NOMO-1 treated with DMSO at 0.1 percent for 48 hours (cell line): ENCODE data around the gene HDAC7.
A peak's percentile ranks its signal among the peaks of the same experiment; 100 is the strongest.

Experiments
- DNase-seq: peaks from one replicate; lab custom pipeline; 2025; ENCODE audit not compliant: unreplicated experiment; lab: John Stamatoyannopoulos, UW

The HDAC7 gene

DNA sequence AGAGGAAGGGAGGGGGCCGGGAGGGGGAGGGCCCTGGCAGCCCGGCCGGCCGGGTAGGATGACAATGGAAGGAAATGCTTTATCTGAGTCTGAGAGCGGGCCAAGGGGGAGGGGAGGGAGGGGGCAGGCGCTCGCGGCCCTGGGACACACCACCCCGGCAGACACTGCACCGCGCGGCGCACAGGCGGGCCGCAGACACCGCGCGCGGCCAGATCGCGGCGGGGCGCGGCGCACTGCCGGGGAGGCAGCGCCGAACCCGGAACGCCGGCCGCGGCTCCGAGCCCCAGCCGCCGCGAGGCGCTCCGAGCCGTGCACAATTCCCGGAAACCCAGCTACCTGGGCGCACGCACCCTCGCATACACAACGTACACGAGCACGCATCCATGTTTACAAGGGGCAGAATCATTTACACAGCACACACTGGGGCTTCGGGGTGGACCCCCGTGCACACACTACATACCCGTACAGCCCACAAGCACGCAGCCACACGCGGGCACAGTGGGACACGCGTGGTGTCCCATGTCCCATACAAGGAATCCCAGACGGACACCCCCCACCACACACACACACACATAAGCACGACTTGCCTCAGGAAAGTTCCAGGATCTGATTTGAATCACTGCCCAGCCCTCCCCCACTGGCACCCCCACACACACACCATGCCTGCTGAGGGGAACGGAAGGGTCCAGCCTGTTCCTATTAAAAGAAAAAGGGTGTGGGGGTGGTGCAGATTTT is at the start of gene HDAC7:
HDAC7 (minus strand) TSS at position 8 of the 735 bp plus-strand sequence. CDS start 118 bp downstream, outside the sequence.
- DNase-seq = peak; percentile 39

DNA sequence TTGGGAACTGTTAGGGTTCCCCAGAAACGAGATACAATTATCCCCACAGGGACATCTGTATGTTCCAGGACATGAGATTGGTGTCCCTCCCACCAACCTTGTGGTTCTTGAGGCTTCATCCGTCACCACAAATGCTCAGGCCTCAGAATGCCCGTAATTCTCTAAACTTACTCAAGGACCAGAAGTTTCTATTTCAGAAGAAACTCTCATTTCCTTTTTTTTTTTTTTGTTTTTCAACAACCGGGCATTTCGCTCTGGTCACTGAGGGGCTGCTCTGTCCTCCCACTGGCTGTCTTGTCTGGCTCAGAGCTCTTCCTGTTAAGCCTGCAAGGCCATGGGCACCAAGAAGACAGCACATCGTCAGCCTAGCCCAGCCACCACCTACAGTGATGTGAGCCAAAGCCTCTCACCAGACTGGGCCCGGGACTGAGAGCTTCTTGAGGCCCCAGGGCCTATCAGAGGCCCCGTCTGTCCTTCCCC is 48.9 kb upstream of the HDAC7 start:
- DNase-seq = peak; percentile 83

DNA sequence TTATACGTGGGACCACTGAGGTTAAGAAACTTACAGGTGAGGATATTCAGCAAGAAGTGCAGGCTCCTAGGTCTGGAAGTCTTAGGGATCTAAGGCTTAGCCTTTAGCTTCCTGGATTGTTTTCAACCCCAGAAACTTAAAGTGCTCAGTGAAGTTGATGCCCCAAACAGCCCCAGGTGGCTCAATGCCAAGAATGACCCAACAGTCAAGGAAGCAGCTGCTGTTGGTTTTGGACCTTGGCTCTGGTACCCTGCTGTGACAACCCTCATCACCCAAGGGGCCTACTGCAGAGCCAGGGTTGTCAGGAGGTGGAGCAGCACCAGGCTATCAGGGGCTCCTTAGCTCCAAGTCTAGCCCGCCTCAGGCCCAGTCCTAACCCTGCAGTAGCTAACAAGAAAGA is 48.3 kb upstream of the HDAC7 start:
- DNase-seq = no peak

DNA sequence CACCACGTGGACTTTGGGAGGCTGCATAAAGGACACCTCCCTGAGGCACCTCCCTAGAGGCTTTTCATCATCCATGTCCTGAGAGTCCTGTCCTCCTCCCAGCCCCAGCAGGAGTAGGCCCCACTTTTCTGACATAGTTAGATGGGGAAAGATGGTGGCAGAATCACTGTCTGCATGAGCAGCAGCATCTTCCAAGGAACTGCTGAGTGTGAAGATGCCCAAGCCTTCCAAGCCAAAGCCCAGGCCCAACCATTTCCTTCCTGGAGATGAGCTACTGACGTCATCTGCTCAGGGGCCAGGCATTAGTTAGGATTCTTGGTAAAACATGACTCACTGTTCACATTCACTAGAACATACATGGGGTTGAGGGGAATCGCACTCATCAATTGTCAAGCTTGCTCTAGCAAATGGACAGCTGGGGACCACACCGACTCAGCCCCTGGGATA is 47.8 kb upstream of the HDAC7 start:
- DNase-seq = no peak

DNA sequence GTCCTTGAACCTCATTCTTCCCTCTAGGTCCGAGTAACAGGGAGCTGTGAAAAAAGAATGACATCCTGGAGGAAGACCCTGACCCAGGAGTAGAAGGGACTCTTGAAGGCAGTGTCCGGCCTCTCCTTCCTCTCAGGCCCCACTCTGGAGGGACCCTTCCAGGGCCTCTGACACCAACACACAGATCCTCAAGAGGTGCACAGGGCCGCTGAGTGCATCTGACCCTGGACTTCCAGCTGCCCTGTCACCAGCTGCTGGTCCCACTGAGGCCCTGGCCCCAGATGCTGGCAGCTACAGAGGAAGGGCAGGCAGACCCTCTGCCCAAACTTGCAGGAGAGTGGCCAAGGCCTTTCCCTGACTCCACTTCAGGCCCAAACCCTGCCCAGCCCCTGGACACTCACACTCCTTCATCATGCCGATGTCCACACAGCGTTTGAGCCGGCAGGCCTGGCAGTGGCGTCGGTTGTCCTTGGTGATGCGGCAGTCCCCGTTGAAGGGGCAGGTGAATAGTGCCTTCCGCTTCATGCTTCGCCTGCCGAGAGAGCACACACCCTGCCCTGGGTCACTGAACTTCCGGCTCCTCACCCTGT is 45.0 kb upstream of the HDAC7 start:
- no peak for DNase-seq

DNA sequence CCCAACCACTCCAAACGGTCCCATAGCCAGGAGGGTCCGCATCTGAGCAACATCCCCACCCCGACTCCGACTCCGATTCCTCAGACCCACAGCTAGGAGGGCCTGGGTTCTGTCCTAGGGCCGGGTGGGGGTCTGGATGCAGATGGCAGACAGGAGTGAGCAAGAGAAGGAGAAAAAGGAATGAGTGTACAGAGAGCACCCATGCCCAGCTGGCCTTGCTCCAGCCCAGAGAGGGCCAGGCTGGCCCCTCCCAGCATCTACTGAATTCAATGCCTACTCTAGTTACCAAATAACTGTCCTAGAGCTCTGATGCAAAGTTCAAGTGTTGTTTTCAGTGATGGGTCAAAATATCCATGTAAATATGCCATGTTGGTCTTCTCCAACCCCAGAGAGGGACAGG is 44.3 kb upstream of the HDAC7 start:
- no peak for DNase-seq

DNA sequence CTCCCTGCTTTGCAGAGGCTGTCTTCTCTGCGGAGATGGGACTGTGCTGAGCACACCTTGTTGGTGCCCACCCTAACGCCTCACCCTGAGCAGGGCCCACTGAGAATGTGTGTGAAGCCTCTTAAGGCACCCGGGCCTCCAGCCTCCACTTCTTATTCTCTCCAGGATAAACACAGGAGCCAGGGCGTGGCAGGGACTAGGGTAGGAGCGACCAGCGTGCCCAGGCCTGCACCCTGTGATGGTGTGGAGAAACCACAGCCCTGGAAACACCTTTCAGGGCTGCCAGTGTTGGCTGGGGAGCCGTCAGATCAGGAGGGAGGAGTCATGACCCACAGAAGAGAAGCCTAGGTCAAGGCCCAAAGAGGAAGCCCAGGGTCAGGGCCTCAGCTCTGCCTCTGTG is 43.8 kb upstream of the HDAC7 start:
- no peak for DNase-seq

DNA sequence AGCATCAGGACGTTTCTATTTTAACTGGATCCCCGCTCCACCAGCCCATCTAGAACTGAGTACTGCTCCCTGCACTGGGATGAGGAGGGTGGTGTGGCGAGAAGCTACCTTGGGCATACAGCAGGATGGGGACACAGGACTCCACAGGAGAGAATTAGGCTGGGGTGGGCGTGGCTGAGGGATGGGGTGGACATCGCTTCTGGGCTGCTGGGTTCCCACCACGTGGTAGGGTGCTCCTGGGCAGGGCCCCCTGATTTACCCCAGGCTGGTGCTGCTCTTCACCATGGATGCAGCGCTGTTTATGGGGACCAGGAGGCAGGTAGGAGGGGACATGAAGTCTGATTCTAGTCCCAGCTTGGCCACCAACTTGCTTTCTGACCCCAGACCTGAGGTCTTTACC is 43.2 kb upstream of the HDAC7 start:
- DNase-seq = no peak

DNA sequence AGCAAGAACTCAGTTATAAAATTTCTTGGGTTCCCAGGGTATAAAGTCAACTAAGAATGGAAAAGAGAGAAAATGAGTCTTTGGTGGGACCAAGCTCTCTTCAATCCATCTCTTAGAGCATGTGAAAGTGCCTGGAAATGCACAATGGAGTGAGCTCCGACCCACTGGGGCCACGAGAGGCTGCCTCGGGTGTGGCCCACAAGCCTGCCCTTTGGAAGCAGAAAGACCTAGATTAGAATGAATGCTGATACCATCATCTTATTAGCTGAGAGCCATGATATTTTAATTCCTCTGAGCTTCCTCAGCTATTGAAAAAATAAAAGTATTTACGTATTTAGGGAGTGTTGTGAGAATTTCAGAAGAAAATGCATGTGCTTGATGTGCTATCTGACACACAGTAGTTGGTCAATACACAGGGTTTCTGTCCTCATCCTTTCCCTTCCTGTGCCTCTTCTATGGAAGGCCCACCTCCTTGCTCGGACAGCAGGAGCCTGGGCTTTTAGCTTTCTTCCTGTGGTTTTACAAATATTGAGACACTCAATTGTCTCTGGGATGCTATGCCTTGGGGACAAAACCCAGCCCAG is 42.6 kb upstream of the HDAC7 start:
- DNase-seq = no peak

DNA sequence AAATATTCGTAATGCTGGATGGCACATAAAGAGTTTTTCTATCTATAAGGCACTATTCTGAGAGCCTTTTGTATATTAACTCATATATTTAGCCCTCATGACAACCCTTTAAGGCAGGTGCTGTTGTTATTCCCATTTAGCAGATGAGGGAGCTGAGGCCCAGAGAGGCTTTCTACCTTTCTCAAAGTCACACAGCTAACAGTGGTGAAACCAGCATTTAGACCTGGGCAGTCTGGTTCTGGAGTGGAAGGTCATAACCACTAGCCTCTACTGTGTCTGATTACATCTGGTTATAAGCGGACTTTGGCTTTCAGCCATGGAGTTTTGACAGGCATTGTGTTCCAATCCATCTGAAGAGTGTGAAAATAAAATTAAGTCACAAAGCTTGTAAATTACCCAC is 41.2 kb upstream of the HDAC7 start:
- no peak for DNase-seq

DNA sequence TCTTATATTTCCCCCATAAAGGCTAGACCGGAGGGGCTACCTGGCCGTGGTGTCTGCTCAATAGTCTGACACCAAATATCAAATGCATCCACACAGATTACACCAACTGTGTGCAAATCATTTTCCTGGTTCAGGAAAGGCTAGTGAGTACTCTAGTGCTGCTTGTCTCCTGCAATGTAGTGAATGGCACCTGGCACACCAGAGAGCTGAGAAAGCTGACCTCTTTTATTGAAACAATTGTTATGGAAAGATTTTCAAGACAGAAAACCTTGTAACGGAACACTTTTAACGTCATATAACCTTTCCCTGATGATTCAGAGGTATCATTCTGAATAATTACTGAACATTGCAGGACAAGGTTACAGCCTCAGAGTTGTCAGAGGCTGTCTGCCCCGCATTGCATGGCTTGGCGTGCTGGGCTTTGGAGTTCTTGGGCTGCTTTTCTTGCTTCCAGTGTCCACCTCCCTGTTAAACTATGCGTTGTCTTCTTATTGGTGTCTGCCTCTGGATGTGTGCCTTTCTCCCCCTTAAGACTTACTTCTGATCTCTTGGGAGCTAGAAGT is 40.7 kb upstream of the HDAC7 start:
- no peak for DNase-seq

DNA sequence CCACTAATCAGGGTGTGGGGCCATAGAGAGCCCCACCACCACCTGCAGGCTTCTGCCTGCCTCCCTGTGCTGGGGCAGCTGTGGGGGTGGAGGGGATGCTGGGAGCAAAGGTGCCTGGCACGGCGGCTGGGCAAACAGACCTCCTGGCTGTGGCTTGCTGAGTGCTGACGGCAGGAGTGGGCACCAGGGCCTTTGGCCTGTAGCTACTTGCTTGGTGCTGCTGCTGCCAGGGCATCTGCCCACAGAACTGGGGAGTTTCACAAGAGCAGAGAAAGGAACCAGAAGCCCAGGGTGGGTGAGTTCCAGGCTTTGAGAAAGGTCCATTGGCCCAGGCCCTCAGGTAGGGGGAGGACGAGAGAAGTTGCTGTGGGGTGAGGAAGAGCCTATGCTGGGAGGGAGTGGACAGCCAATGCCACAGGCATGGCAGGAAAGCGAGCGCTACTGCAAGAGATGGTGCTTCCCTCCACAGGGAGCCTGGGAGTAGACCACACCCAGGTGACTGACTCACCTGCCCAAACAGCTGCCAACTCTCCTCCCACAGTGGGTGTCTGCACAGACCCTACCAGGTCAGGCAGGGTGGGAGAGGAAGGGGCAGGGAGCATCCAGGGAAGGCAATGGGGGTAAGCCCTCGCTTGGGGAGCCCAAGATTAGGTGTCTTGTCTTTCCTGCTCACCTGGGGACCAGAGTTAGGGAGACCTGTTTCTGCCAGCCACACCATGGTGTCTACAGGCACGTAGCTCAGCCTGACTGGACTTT is 39.0 kb upstream of the HDAC7 start:
- DNase-seq = no peak

DNA sequence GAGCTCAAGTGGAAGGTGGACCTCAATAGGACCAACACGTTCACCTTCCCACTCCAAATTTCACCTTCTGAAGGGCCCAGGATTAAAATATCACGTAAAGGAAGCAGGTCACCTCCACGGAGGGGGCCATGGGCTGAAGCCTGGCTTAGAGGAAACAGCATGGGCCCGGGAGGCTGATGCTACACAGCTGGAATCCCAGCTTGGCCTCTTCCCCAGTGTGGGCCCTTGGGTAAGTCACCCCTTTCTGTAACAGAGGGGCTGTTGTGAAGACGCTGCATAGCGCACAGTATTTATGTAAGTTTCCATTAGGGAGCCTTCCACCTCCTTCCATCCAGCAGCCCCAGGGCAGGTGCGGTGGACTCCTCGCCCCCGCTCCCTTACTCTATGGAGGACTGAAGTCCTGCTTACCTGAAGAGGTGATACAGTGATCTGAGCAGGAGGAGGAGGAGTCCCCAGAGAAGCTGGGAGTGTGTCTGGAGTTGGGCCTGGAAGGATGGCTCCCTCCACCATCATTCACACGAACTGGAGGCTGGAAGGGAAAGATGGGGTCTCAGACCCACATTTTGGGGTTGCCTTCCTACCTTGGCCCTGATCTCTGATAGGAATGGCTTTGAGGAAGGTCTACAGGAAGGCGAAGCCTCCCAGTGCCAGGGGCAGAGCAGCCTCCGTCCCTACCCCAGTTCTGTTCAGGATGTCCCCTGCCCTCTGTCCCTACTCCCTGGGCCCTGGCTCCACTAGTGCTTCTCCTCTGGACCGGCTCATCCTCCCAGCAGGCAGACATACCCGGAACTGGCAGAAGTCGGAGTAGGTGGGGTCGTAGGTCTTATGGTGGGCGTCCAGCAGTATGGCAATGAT is 37.2 kb upstream of the HDAC7 start:
- DNase-seq = no peak

DNA sequence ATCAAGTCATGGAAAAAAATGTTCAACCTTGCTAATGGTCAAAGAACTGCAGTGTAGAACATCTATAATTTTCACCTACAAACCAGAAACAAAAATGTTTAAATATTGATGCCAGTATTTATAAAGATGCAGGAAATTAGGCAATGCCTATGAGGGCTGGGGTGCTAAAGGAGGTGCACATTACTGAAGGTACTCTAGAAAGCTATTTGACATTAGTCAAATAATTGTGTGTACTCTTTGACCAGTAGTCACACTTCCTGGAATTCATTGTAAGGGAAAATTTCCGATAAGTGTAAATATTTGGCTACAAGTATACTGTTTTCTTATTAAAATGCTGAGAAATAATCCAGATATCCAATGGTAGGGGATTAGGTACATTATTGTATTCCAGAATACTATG is 36.4 kb upstream of the HDAC7 start:
- no peak for DNase-seq

DNA sequence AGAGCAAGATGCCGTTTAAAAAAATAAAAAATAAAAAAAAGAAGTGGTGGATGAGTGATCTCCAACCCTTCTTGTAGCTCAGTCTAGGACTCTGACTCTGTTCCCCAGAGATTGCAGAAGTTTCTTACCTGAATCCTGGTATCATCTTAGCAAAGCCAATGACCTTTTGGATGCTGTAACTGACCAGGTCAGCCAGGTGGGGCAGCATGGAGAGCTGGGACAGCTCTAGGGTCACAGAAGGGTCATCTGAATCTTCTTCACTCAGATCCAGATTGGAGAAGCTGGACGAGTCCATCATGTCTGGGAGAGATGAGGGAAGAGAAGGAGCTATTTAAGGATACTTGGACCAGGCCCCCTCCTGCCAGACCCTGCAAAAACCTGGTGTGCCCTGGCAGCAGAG is 35.8 kb upstream of the HDAC7 start:
- DNase-seq = no peak

DNA sequence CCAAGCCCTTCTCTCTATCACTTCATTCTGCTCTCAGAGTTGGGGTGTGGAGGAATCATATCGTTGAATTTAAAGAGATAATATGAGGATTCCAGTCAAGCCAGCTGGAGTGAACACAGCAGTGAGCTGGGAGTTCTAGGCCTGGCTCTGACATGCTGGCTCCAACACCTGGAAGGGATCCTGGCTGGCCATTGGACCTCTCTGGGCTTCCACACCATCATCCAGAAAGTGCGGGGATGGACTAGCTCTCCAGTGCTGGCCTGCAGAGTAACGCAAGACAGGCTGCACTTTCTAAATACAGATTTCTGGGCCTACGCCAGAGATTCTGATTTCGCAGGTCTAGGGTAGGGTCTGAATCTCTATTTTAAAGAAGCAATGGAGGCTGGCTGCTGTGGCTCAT is 34.8 kb upstream of the HDAC7 start:
- no peak for DNase-seq

DNA sequence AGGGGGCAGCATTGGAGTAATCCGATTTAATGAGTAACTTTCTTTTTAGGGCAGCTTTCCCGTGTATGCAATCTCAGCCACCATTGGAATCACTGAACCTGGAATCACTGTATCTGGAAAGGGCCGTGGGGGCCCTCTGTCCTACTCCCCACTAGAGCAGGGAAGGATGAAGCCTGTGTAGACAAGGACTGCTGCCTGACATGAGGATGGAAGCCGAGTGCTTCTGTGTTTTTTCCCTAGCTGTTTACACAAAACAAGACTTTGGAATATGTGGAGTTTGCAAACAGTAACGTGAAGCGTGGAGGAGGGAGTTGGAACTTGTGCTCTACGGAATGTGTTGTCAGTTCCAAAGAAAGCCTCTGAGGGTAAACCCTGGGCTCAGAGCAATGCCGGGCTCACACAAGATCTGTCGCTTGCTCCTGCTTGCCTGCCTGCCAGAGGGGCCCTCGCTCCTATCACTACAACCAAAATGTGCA is 32.4 kb upstream of the HDAC7 start:
- no peak for DNase-seq

DNA sequence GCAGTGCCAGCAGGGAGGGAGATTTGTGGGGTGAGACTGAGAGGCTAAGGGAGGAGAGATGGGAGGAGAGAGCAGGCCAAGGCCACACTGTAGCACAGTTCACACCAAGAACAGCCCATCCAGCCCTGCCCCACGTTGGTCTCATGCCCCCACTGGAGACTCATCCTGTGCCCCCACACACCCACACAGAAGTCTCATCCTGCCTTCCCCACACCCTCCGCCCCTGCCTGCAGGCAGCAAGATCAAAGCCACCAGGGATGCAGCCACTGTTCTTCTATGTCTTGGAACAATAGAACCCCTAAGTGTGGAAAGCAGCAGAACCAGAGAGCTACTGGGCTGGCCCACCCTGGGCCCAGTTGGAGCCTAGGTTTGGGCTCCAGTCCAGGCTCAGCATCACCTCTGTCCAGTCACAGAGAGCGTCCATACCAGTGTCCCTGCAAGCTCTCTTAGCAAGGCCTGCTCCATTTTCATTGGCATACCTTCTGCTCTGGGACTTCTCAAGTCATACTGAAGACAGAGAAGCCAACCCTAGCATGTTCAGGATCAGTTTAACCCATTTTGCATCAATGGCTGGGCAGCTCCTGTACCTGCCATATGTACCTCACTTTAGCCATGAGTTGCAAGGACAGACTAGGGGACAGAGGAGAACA is 31.7 kb upstream of the HDAC7 start:
- no peak for DNase-seq

DNA sequence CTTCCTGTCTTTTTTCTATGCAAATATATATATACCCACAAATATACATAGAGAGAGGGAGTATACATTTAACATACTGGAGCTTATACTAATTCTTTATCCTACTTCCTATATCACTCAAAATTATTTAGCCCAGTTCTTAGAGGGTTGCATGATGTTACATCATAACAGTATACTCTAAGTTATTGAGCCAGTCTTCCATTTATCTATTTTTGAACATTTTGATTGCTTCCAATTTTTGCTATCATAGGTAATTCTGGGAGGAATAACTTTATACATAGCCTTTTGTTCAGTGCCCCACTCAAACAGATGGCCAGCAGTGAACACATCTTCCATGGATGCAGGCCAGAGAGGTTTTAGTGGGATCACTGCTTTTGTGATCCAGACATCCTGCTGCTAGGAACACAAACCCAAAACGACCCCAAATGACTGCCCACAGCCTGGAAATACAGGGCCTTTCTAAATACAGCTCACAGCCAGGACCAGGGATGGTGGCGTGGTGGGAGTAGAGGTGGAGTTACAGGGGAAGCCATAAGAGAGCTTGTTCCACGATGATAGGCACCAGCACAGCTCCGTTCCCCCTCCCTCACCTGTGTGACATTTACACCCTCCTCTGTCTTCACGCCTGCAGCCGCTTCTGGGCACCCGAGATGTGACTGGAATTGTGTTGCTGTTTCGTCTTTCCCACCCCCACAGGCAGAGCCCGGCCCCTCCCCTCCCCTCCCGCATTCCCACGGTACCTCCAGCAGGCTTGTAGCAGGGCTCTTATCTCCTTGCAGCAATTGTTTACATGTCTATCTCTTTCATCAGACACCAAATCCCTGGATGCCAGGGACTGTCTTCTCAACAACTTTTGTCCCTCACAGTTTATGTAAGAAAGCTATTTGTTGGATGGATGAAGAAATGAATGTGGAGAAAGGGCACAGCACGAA is 30.7 kb upstream of the HDAC7 start:
- DNase-seq = no peak
